Liver (tissue), 9 donors: ENCODE data around the gene MAX. TPM values are rescaled to one million over a fixed set of nuclear protein-coding genes. Genes with fewer than 3 reads are reported as not detected.

Experiments used
- DNase-seq: peaks from one replicate; pipeline ENCODE4 v3.0.0-alpha.2; 2017; ENCODE audit warnings: low spot score
- H3K27ac ChIP-seq, 2 donors: one replicate each; pipeline ENCODE4 v1.7.0; 2013; ENCODE audit warnings: inconsistent platforms in 2 of 2, low read length in 2 of 2, control low read depth in 1 of 2, low read depth in 1 of 2, mild to moderate bottlenecking in 1 of 2
- H3K27me3 ChIP-seq, 4 donors: one replicate each; pipeline versions ENCODE4 v1.6.1 to v1.7.0; 2013; ENCODE audit warnings: low read length in 3 of 4, inconsistent platforms in 1 of 4, mild to moderate bottlenecking in 1 of 4, moderate library complexity in 1 of 4; ENCODE audit not compliant: control insufficient read depth in 4 of 4, insufficient read depth in 4 of 4
- H3K36me3 ChIP-seq, 4 donors: one replicate each; pipeline versions ENCODE4 v1.6.1 to v1.7.0; 2013; ENCODE audit warnings: low read length in 3 of 4, mild to moderate bottlenecking in 3 of 4, low read depth in 1 of 4, moderate library complexity in 1 of 4; ENCODE audit not compliant: control insufficient read depth in 4 of 4, insufficient read depth in 3 of 4
- H3K4me1 ChIP-seq, 4 donors: one replicate each; pipeline versions ENCODE4 v1.6.1 to v1.7.0; 2013; ENCODE audit warnings: low read length in 3 of 4, mild to moderate bottlenecking in 3 of 4, moderate library complexity in 1 of 4; ENCODE audit not compliant: control insufficient read depth in 4 of 4, insufficient read depth in 4 of 4
- H3K4me3 ChIP-seq, 3 donors: one replicate each; pipeline versions ENCODE4 v1.6.1 to v1.7.0; 2013; ENCODE audit warnings: low read length in 3 of 3, control low read depth in 1 of 3, low read depth in 1 of 3, mild to moderate bottlenecking in 1 of 3
- H3K9ac ChIP-seq, 2 donors: one replicate each; pipeline ENCODE4 v1.7.0; 2013; ENCODE audit warnings: low read length in 2 of 2, mild to moderate bottlenecking in 2 of 2, moderate library complexity in 2 of 2, control low read depth in 1 of 2, low read depth in 1 of 2
- H3K9me3 ChIP-seq, 4 donors: one replicate each; pipeline versions ENCODE4 v1.6.1 to v1.7.0; 2013; ENCODE audit warnings: low read length in 3 of 4; ENCODE audit not compliant: control insufficient read depth in 4 of 4
- EGR1 ChIP-seq, 2 donors: IDR thresholded peaks; 2 replicates each; pipeline ENCODE4 v1.6.1; 2016 to 2018; ENCODE audit warnings: antibody characterized with exemption in 2 of 2, low read depth in 2 of 2
- FOXA1 ChIP-seq: IDR thresholded peaks from 2 replicates; pipeline ENCODE4 v1.6.1; 2016; ENCODE audit warnings: antibody characterized with exemption
- GABPA ChIP-seq, 2 donors: IDR thresholded peaks in 1 of 2; conservative IDR thresholded peaks in 1 of 2; 2 replicates each; pipeline ENCODE4 v1.6.1; 2016; ENCODE audit warnings: antibody characterized with exemption in 2 of 2, mild to moderate bottlenecking in 1 of 2, moderate library complexity in 1 of 2
- HNF4A ChIP-seq, 2 donors: conservative IDR thresholded peaks; 2 replicates each; pipeline ENCODE4 v1.6.1; 2016; ENCODE audit warnings: antibody characterized with exemption in 2 of 2, mild to moderate bottlenecking in 2 of 2
- HNF4G ChIP-seq: IDR thresholded peaks from 2 replicates; pipeline ENCODE4 v1.6.1; 2016; ENCODE audit warnings: antibody characterized with exemption
- JUND ChIP-seq, 2 donors: IDR thresholded peaks; 2 replicates each; pipeline ENCODE4 v1.6.1; 2016; ENCODE audit warnings: antibody characterized with exemption in 2 of 2
- NR2F2 ChIP-seq: IDR thresholded peaks from 2 replicates; pipeline ENCODE4 v1.6.1; 2016; ENCODE audit warnings: antibody characterized with exemption
- RAD21 ChIP-seq, 2 donors: IDR thresholded peaks; 2 replicates each; pipeline ENCODE4 v1.6.1; 2016; ENCODE audit warnings: antibody characterized with exemption in 2 of 2, mild to moderate bottlenecking in 2 of 2
- RXRA ChIP-seq, 2 donors: IDR thresholded peaks; 2 replicates each; pipeline ENCODE4 v1.6.1; 2017 to 2018; ENCODE audit warnings: antibody characterized with exemption in 2 of 2, mild to moderate bottlenecking in 1 of 2
- SP1 ChIP-seq: IDR thresholded peaks from 2 replicates; pipeline ENCODE4 v1.6.1; 2018; ENCODE audit warnings: antibody characterized with exemption, mild to moderate bottlenecking
- TAF1 ChIP-seq: conservative IDR thresholded peaks from 2 replicates; pipeline ENCODE4 v1.6.1; 2016; ENCODE audit warnings: antibody characterized with exemption, mild to moderate bottlenecking
- WGBS: extraction: QIAGEN DNeasy Blood & Tissue Kit; methylation state at CpG from one replicate; pipeline ENCODE4 v1.1.7; 2013; 5-methylcytosine and 5-hydroxymethylcytosine counted together
- polyA plus RNA-seq, 2 donors: library from polyadenylated mRNA; stranded (reverse) in 1 of 2; unstranded in 1 of 2; fragments of 200-250 nt in 1 of 2; fragments of >200 nt in 1 of 2; fragmentation: Nextera tagmentation in 1 of 2; extraction: Ambion mirVana in 1 of 2; gene quantifications; one replicate each; pipeline versions ENCODE4 v1.2.1 to v1.2.3, GENCODE V29; 2013 to 2015
- total RNA-seq, 2 donors: library from RNA; depleted of rRNA; stranded (reverse); fragments of >200 nt; gene quantifications; one replicate each; pipeline ENCODE4 v1.2.3, GENCODE V29; 2014
- TF ChIP-seq, protein P1 (sequence below): IDR thresholded peaks from 2 replicates; pipeline ENCODE4 v1.6.1; 2016; ENCODE audit warnings: antibody characterized with exemption
- TF ChIP-seq, protein P2 (sequence below): IDR thresholded peaks from 2 replicates; pipeline ENCODE4 v1.6.1; 2016; ENCODE audit warnings: antibody characterized with exemption
- TF ChIP-seq, protein P3 (sequence below): fragments of 150-350 bp; IDR thresholded peaks from 2 replicates; pipeline ENCODE4 v1.5.1; 2017; ENCODE audit warnings: improper control_type of control experiment, low read depth, low read length; ENCODE audit not compliant: missing input control
- TF ChIP-seq, protein P4 (sequence below): IDR thresholded peaks from 2 replicates; pipeline ENCODE4 v1.6.1; 2016; ENCODE audit warnings: antibody characterized with exemption
- TF ChIP-seq, protein P5 (sequence below): IDR thresholded peaks from 2 replicates; pipeline ENCODE4 v1.6.1; 2016; ENCODE audit warnings: antibody characterized with exemption, mild to moderate bottlenecking
- donor health status: healthy.
- donor health status: healthy.
- donor health status: healthy.
- donor health status: healthy.
- donor health status: healthy.

MAX gene
- total and polyA plus RNA-seq, 4 donors: 14.8 to 27.0 (median 16.9) TPM

DNA sequence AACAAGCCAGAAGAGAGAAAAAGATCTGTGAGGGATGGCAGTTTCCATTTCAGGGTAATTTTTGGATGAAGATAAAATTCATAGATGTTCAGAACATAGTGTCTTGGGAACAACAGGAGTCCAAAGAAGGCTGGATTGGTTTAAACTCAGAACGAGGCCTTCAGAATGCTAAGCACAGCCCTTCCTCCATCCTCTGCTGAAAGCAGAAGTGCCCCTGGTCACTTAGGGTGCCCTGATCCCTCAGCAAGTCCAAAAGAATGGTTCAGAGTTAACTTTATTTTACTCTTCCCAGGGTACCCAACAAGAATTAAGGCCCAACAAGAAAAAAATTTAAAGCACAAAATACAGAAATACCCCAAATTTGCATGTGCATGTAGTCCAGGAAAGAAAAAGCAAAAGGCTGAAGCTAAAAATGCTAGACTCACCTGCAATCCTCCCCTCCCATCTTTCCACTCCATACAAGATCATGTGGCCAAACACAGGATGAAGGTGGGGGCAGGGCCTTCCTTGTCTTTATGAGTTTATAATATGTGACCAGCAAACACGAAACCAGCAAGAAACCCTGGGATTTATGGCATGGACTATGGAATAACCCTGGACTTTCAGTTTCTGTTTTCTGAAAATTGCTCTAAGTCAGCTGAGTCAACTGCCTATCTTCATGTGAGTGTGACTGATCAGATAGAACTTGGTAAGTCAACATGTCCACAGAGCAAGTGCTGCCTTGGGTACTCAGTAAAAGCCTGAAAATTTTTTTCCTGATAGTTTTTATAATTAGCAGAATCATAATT lies 21.2 kb downstream of the MAX start:
- peaks cover 1 to 37% (median 25%) of the 10 kb centered on the region in 4 donors for H3K36me3 ChIP-seq
- DNase-seq: no peak
- 42% methylated on average over 2 of the region's 2 CpGs for WGBS
- peak overlapping the region; percentile 61 to 79 for H3K27ac ChIP-seq
- no peak overlapping the region for H3K4me3 ChIP-seq
- H3K27me3 ChIP-seq: no peaks in the 10 kb centered on the region
- TF ChIP-seq HNF4A (conservative IDR thresholded peaks at IDR 0.05) (peak; percentile 25 to 66), NR2F2 (no peak), EGR1 (IDR thresholded peaks at IDR 0.05; ENCODE audit: low read depth in 2 of 2) (no peak), RAD21 (IDR thresholded peaks at IDR 0.05) (no peak), SP1 (peak; percentile 35)
- TF ChIP-seq, protein P1, sequence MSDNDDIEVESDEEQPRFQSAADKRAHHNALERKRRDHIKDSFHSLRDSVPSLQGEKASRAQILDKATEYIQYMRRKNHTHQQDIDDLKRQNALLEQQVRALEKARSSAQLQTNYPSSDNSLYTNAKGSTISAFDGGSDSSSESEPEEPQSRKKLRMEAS: no peak
- peaks cover 2 to 8% (median 5%) of the 10 kb centered on the region in 4 donors for H3K4me1 ChIP-seq
- H3K9me3 ChIP-seq: no peaks in the 10 kb centered on the region
- no peak overlapping the region for H3K9ac ChIP-seq

DNA sequence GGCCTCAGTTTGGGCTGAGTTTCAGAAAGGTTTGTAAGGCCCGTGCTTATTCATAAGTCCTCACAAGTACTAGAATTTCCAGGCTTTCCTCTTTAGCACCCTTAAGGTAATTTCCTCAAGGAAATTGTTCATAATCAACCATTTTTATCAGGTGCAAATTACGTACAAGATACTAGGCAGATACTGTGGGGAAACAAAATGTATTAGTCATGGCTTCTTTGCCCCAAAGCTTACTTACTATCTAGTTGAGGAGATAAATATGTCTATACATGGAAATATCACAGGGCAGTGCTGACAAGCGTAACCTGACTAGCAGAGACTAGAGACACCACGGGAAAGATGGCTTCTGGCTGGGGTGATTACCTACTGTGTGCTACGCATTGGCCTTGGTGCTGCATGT lies 22.5 kb downstream of the MAX start:
- Histone ChIP-seq H3K27ac (peak overlapping the region in 1 of 2 donors; percentile 53), H3K4me3 (no peak overlapping the region), H3K27me3 (no peaks in the 10 kb centered on the region), H3K4me1 (peaks cover 2 to 8% (median 5%) of the 10 kb centered on the region in 4 donors), H3K9me3 (no peaks in the 10 kb centered on the region), H3K9ac (no peak overlapping the region), H3K36me3 (peaks cover 1 to 39% (median 21%) of the 10 kb centered on the region in 4 donors)
- no peak for DNase-seq
- WGBS: 88% methylated on average over 5 of the region's 5 CpGs
- TF ChIP-seq TAF1 (no peak), RAD21 (IDR thresholded peaks at IDR 0.05) (no peak), RXRA (IDR thresholded peaks at IDR 0.05) (no peak), JUND (IDR thresholded peaks at IDR 0.05) (no peak), SP1 (no peak), FOXA1 (no peak), EGR1 (IDR thresholded peaks at IDR 0.05; ENCODE audit: low read depth in 2 of 2) (no peak), GABPA (IDR thresholded peaks at IDR 0.05 in 1 of 2, conservative IDR thresholded peaks at IDR 0.05 in 1 of 2) (no peak), HNF4G (no peak)
- TF ChIP-seq, protein P2, sequence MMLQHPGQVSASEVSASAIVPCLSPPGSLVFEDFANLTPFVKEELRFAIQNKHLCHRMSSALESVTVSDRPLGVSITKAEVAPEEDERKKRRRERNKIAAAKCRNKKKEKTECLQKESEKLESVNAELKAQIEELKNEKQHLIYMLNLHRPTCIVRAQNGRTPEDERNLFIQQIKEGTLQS: no peak
- TF ChIP-seq, protein P1: no peak
- TF ChIP-seq, protein P3, sequence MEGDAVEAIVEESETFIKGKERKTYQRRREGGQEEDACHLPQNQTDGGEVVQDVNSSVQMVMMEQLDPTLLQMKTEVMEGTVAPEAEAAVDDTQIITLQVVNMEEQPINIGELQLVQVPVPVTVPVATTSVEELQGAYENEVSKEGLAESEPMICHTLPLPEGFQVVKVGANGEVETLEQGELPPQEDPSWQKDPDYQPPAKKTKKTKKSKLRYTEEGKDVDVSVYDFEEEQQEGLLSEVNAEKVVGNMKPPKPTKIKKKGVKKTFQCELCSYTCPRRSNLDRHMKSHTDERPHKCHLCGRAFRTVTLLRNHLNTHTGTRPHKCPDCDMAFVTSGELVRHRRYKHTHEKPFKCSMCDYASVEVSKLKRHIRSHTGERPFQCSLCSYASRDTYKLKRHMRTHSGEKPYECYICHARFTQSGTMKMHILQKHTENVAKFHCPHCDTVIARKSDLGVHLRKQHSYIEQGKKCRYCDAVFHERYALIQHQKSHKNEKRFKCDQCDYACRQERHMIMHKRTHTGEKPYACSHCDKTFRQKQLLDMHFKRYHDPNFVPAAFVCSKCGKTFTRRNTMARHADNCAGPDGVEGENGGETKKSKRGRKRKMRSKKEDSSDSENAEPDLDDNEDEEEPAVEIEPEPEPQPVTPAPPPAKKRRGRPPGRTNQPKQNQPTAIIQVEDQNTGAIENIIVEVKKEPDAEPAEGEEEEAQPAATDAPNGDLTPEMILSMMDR: no peak
- TF ChIP-seq, protein P4, sequence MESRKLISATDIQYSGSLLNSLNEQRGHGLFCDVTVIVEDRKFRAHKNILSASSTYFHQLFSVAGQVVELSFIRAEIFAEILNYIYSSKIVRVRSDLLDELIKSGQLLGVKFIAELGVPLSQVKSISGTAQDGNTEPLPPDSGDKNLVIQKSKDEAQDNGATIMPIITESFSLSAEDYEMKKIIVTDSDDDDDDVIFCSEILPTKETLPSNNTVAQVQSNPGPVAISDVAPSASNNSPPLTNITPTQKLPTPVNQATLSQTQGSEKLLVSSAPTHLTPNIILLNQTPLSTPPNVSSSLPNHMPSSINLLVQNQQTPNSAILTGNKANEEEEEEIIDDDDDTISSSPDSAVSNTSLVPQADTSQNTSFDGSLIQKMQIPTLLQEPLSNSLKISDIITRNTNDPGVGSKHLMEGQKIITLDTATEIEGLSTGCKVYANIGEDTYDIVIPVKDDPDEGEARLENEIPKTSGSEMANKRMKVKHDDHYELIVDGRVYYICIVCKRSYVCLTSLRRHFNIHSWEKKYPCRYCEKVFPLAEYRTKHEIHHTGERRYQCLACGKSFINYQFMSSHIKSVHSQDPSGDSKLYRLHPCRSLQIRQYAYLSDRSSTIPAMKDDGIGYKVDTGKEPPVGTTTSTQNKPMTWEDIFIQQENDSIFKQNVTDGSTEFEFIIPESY: no peak
- TF ChIP-seq, protein P5, sequence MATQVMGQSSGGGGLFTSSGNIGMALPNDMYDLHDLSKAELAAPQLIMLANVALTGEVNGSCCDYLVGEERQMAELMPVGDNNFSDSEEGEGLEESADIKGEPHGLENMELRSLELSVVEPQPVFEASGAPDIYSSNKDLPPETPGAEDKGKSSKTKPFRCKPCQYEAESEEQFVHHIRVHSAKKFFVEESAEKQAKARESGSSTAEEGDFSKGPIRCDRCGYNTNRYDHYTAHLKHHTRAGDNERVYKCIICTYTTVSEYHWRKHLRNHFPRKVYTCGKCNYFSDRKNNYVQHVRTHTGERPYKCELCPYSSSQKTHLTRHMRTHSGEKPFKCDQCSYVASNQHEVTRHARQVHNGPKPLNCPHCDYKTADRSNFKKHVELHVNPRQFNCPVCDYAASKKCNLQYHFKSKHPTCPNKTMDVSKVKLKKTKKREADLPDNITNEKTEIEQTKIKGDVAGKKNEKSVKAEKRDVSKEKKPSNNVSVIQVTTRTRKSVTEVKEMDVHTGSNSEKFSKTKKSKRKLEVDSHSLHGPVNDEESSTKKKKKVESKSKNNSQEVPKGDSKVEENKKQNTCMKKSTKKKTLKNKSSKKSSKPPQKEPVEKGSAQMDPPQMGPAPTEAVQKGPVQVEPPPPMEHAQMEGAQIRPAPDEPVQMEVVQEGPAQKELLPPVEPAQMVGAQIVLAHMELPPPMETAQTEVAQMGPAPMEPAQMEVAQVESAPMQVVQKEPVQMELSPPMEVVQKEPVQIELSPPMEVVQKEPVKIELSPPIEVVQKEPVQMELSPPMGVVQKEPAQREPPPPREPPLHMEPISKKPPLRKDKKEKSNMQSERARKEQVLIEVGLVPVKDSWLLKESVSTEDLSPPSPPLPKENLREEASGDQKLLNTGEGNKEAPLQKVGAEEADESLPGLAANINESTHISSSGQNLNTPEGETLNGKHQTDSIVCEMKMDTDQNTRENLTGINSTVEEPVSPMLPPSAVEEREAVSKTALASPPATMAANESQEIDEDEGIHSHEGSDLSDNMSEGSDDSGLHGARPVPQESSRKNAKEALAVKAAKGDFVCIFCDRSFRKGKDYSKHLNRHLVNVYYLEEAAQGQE: no peak
